ENCODE data around the gene IFNL4.
"Not testable (repeated sequence)": the region's sequence is repeated elsewhere in the genome, so short reads cannot be mapped to it uniquely, and the experiment has no call there.

Gene IFNL4

DNA sequence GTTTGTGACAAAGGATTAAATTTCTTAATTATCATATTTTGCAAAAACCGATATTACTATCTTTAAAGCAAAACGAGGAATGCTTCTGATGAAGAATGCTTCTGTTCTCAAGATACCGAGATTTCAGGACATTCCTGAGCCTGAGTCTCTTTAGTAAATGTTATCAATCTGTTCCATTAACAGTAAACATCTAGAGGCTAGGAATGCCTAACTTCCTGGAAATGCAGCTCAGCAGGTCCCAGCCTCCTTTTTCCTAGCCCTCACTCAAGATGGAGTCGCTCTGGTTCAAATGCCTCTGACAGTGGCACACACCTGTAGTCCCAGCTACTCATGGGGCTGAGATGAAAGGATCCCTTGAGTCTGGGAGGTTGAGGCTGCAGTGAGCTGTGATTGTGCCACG is 2.4 kb upstream of the IFNL4 start:
- no peaks in the 10 kb centered on the region for H3K9me3 ChIP-seq (ENCODE audit: severe bottlenecking)
- TF ChIP-seq, protein P1, sequence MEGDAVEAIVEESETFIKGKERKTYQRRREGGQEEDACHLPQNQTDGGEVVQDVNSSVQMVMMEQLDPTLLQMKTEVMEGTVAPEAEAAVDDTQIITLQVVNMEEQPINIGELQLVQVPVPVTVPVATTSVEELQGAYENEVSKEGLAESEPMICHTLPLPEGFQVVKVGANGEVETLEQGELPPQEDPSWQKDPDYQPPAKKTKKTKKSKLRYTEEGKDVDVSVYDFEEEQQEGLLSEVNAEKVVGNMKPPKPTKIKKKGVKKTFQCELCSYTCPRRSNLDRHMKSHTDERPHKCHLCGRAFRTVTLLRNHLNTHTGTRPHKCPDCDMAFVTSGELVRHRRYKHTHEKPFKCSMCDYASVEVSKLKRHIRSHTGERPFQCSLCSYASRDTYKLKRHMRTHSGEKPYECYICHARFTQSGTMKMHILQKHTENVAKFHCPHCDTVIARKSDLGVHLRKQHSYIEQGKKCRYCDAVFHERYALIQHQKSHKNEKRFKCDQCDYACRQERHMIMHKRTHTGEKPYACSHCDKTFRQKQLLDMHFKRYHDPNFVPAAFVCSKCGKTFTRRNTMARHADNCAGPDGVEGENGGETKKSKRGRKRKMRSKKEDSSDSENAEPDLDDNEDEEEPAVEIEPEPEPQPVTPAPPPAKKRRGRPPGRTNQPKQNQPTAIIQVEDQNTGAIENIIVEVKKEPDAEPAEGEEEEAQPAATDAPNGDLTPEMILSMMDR (IDR thresholded peaks at IDR 0.05; ENCODE audit: poor library complexity, severe bottlenecking): no peak
- no peak for DNase-seq (ENCODE audit: low spot score)
- H3K27ac ChIP-seq (ENCODE audit: poor library complexity, severe bottlenecking): no peak overlapping the region
- H3K27me3 ChIP-seq (ENCODE audit: insufficient read depth, poor library complexity, severe bottlenecking): peaks cover 32% of the 10 kb centered on the region
- H3K36me3 ChIP-seq (ENCODE audit: low read depth): no peaks in the 10 kb centered on the region
- no peak overlapping the region for H3K4me3 ChIP-seq (ENCODE audit: severe bottlenecking)
- no peaks in the 10 kb centered on the region for H3K4me1 ChIP-seq (ENCODE audit: insufficient read depth, poor library complexity, severe bottlenecking)
- ATAC-seq (ENCODE audit: low read depth): no peak

- H3K9me3 ChIP-seq (ENCODE audit: severe bottlenecking): no peaks in the 10 kb centered on the region
- ATAC-seq (ENCODE audit: low read depth) (peak; percentile 32; the same call in 1 of the 3 replicates), DNase-seq (ENCODE audit: low spot score) (no peak)
- no peaks in the 10 kb centered on the region for H3K36me3 ChIP-seq (ENCODE audit: low read depth)
- no peak overlapping the region for H3K4me3 ChIP-seq (ENCODE audit: severe bottlenecking)
- peaks cover 32% of the 10 kb centered on the region for H3K27me3 ChIP-seq (ENCODE audit: insufficient read depth, poor library complexity, severe bottlenecking)
- H3K27ac ChIP-seq (ENCODE audit: poor library complexity, severe bottlenecking): no peak overlapping the region
- no peaks in the 10 kb centered on the region for H3K4me1 ChIP-seq (ENCODE audit: insufficient read depth, poor library complexity, severe bottlenecking)
- TF ChIP-seq, protein P1 (IDR thresholded peaks at IDR 0.05; ENCODE audit: poor library complexity, severe bottlenecking): no peak
Observed at GRCh38 chr19:39247701-39248664, 673 bp downstream of the IFNL4 start.

- TF ChIP-seq, protein P1 (IDR thresholded peaks at IDR 0.05; ENCODE audit: poor library complexity, severe bottlenecking): no peak
- ATAC-seq (ENCODE audit: low read depth) (no peak), DNase-seq (ENCODE audit: low spot score) (no peak)
- H3K4me3 ChIP-seq (ENCODE audit: severe bottlenecking): no peak overlapping the region
- peaks cover 32% of the 10 kb centered on the region for H3K27me3 ChIP-seq (ENCODE audit: insufficient read depth, poor library complexity, severe bottlenecking)
- H3K4me1 ChIP-seq (ENCODE audit: insufficient read depth, poor library complexity, severe bottlenecking): no peaks in the 10 kb centered on the region
- H3K9me3 ChIP-seq (ENCODE audit: severe bottlenecking): no peaks in the 10 kb centered on the region
- H3K27ac ChIP-seq (ENCODE audit: poor library complexity, severe bottlenecking): no peak overlapping the region
- H3K36me3 ChIP-seq (ENCODE audit: low read depth): no peaks in the 10 kb centered on the region
Observed at GRCh38 chr19:39246951-39247669, 1.5 kb downstream of the IFNL4 start.

DNA sequence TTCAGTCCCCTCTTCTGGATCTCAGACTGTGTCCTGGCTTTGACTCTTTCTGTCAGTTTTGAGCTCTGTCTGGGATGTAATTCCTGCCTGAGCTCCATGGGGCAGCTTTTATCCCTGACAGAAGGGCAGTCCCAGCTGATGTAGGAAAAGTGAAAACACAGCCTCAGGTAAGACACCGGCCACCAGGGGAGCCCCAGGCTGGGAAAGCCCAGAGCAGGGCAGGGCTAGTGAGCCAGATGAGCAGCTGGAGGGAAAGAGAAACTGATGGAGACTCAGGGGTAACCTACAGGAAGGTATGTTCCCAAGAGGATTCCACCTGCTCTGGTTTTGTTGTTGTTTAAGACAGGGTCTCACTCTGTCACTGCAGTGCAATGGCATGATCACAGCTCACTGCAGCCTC is 3.5 kb downstream of the IFNL4 start:
- not testable (repeated sequence) for H3K36me3 ChIP-seq (ENCODE audit: low read depth); H3K27ac ChIP-seq (ENCODE audit: poor library complexity, severe bottlenecking); H3K4me1 ChIP-seq (ENCODE audit: insufficient read depth, poor library complexity, severe bottlenecking); H3K9me3 ChIP-seq (ENCODE audit: severe bottlenecking); H3K4me3 ChIP-seq (ENCODE audit: severe bottlenecking); DNase-seq (ENCODE audit: low spot score)
- peaks cover 29% of the 10 kb centered on the region for H3K27me3 ChIP-seq (ENCODE audit: insufficient read depth, poor library complexity, severe bottlenecking)
- peak; percentile 81 for ATAC-seq (ENCODE audit: low read depth)

DNA sequence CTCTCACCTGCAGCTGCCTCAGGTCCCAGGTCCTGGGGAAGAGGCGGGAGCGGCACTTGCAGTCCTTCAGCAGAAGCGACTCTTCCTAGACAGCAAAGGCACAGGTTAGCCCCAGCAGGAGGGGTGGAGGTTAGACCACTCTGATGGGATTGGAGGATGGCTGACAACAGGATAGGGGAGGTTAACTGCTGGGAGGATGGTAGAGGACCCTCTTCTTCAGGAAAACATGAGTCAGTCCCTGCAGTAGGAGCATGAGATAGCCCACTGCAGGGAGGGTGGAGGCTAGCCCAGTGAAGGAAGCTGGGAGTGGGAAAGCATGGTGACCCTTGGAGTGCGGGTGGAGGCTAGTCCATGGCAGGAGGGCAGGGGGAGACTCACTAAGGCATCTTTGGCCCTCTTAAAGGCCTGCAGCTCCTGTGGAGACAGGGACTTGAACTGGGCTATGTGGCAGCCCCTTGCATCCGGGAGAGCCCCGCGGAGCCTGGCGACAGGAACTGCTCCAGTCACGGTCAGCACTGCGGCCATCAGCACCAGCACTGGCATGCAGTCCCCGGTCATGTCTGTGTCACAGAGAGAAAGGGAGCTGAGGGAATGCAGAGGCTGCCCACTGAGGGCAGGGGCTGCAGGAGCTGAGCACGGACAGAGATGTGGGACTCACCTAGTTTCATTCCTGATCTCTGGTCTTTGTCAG is 4.1 kb downstream of the IFNL4 start, which contains the start of gene IFNL3:
TSS of gene IFNL3 (minus strand) at position 597 of the 691 bp plus-strand sequence. CDS start at position 558, 39 bp downstream.
- not testable (repeated sequence) for H3K4me1 ChIP-seq (ENCODE audit: insufficient read depth, poor library complexity, severe bottlenecking); ATAC-seq (ENCODE audit: low read depth); H3K4me3 ChIP-seq (ENCODE audit: severe bottlenecking); H3K27ac ChIP-seq (ENCODE audit: poor library complexity, severe bottlenecking); H3K9me3 ChIP-seq (ENCODE audit: severe bottlenecking); H3K36me3 ChIP-seq (ENCODE audit: low read depth); DNase-seq (ENCODE audit: low spot score)
- H3K27me3 ChIP-seq (ENCODE audit: insufficient read depth, poor library complexity, severe bottlenecking): peaks cover 23% of the 10 kb centered on the region

GRCh38 chr19:39243741-39244140 is 4.9 kb downstream of the IFNL4 start:
- H3K36me3 ChIP-seq (ENCODE audit: low read depth); H3K27ac ChIP-seq (ENCODE audit: poor library complexity, severe bottlenecking); H3K4me1 ChIP-seq (ENCODE audit: insufficient read depth, poor library complexity, severe bottlenecking); H3K4me3 ChIP-seq (ENCODE audit: severe bottlenecking); ATAC-seq (ENCODE audit: low read depth); DNase-seq (ENCODE audit: low spot score); H3K9me3 ChIP-seq (ENCODE audit: severe bottlenecking): not testable (repeated sequence)
- H3K27me3 ChIP-seq (ENCODE audit: insufficient read depth, poor library complexity, severe bottlenecking): peaks cover 15% of the 10 kb centered on the region

All from RWPE2 (cell line).